ENCODE results near the gene CRYZL1.

CRYZL1 gene

DNA sequence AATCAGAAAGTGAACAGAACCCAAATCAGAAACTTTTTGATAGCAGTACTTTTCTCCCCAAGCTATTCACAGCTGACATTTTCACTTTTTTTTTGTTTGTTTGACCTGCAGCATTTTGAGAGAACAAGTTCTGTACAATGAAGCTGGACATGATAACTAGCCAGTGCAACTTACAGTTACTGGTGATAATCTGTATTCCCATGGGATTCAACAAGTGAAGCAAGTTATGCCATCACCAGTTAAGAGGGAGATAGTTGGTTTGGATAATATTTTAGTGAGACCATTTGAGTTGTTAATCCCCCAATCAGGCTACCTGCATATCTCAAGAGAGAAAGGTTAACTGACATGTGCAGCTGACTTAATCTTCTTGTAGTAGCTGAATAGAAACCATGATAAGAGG lies 80.6 kb downstream of the CRYZL1 start:
- Histone ChIP-seq H2BK120ac (ENCODE audit: low read depth, low read length) (no peak overlapping the region), H2BK15ac (ENCODE audit: low read length) (no peak overlapping the region), H3K9me3 (replicated peaks in 1 of 2; ENCODE audit: control insufficient read depth in 2 of 2, insufficient read depth in 1 of 2, low read depth in 1 of 2, low read length in 2 of 2) (peaks cover 0 to 4% of the 10 kb centered on the region in 2 donors), H2AFZ (ENCODE audit: low read length) (no peak overlapping the region), H3K18ac (ENCODE audit: low read length) (no peak overlapping the region), H3K27me3 (ENCODE audit: control insufficient read depth in 3 of 3, insufficient read depth in 3 of 3, low read depth in 1 of 3, low read length in 3 of 3) (no peaks in the 10 kb centered on the region), H3K4me1 (ENCODE audit: control insufficient read depth in 2 of 2, insufficient read depth in 1 of 2, low read depth in 1 of 2, low read length in 2 of 2) (no peaks in the 10 kb centered on the region), H3K14ac (ENCODE audit: low read length) (no peak overlapping the region), H3K23ac (ENCODE audit: low read depth, low read length, poor library complexity) (no peak overlapping the region), H3K36me3 (replicated peaks in 1 of 2; ENCODE audit: control insufficient read depth in 2 of 2, insufficient read depth in 2 of 2, low read length in 2 of 2) (peaks cover 29 to 99% of the 10 kb centered on the region in 2 donors), H4K8ac (ENCODE audit: low read depth, low read length) (no peak overlapping the region), H2BK12ac (ENCODE audit: low read length) (no peak overlapping the region), H3K79me1 (ENCODE audit: low read depth, low read length) (peaks cover 2% of the 10 kb centered on the region), H3K4me3 (ENCODE audit: low read length in 2 of 2) (no peak overlapping the region), H3K4me2 (ENCODE audit: insufficient read depth, low read length, poor library complexity, severe bottlenecking) (no peak overlapping the region), H3K9ac (ENCODE audit: low read depth, low read length, poor library complexity) (no peak overlapping the region), H2BK5ac (ENCODE audit: low read length) (no peak overlapping the region), H3K4ac (ENCODE audit: low read length) (no peak overlapping the region), H3K27ac (replicated peaks; ENCODE audit: low read length) (no peak overlapping the region), H2AK5ac (ENCODE audit: low read depth, low read length) (no peak overlapping the region), H4K91ac (ENCODE audit: low read depth, low read length, poor library complexity) (no peak overlapping the region)
- no peak for DNase-seq (ENCODE audit: low spot score)

DNA sequence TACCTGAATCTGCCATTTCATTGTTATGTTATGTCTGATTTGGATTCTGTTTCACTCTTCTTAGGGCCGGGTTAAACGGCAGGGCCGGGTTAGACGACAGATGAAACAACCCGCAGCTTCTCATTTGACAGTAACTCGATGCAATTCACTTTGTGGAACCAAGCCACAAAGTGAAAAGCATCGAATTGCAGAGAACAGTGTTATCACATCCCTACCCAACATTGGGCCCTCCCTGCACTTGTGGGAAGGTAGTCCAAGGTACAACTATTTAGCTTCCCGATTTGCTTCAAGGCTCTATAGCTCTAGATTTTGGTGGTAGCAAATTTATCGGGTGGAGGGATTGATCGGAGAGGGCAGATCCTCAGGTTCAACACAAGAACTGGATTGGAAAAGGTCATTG lies 81.7 kb downstream of the CRYZL1 start:
- Histone ChIP-seq H3K36me3 (replicated peaks in 1 of 2; ENCODE audit: control insufficient read depth in 2 of 2, insufficient read depth in 2 of 2, low read length in 2 of 2) (peaks cover 31 to 98% of the 10 kb centered on the region in 2 donors), H2AK5ac (ENCODE audit: low read depth, low read length) (no peak overlapping the region), H3K27me3 (ENCODE audit: control insufficient read depth in 3 of 3, insufficient read depth in 3 of 3, low read depth in 1 of 3, low read length in 3 of 3) (no peaks in the 10 kb centered on the region), H3K27ac (replicated peaks; ENCODE audit: low read length) (no peak overlapping the region), H4K8ac (ENCODE audit: low read depth, low read length) (no peak overlapping the region), H3K79me1 (ENCODE audit: low read depth, low read length) (peaks cover 2% of the 10 kb centered on the region), H3K23ac (ENCODE audit: low read depth, low read length, poor library complexity) (no peak overlapping the region), H3K9ac (ENCODE audit: low read depth, low read length, poor library complexity) (no peak overlapping the region), H2BK5ac (ENCODE audit: low read length) (no peak overlapping the region), H3K9me3 (replicated peaks in 1 of 2; ENCODE audit: control insufficient read depth in 2 of 2, insufficient read depth in 1 of 2, low read depth in 1 of 2, low read length in 2 of 2) (peaks cover 0 to 4% of the 10 kb centered on the region in 2 donors), H3K4me2 (ENCODE audit: insufficient read depth, low read length, poor library complexity, severe bottlenecking) (no peak overlapping the region), H3K4ac (ENCODE audit: low read length) (no peak overlapping the region), H3K4me1 (ENCODE audit: control insufficient read depth in 2 of 2, insufficient read depth in 1 of 2, low read depth in 1 of 2, low read length in 2 of 2) (no peaks in the 10 kb centered on the region), H2BK120ac (ENCODE audit: low read depth, low read length) (no peak overlapping the region), H3K14ac (ENCODE audit: low read length) (no peak overlapping the region), H2BK15ac (ENCODE audit: low read length) (no peak overlapping the region), H2AFZ (ENCODE audit: low read length) (no peak overlapping the region), H4K91ac (ENCODE audit: low read depth, low read length, poor library complexity) (no peak overlapping the region), H3K18ac (ENCODE audit: low read length) (no peak overlapping the region), H3K4me3 (ENCODE audit: low read length in 2 of 2) (no peak overlapping the region), H2BK12ac (ENCODE audit: low read length) (no peak overlapping the region)
- DNase-seq (ENCODE audit: low spot score), result no peak
- no CpG with 5 or more reads among the region's 10 CpGs for WGBS, 2 donors (ENCODE audit: extremely low coverage in 2 of 2, insufficient read length in 2 of 2, insufficient replicate concordance in 1 of 2)

DNA sequence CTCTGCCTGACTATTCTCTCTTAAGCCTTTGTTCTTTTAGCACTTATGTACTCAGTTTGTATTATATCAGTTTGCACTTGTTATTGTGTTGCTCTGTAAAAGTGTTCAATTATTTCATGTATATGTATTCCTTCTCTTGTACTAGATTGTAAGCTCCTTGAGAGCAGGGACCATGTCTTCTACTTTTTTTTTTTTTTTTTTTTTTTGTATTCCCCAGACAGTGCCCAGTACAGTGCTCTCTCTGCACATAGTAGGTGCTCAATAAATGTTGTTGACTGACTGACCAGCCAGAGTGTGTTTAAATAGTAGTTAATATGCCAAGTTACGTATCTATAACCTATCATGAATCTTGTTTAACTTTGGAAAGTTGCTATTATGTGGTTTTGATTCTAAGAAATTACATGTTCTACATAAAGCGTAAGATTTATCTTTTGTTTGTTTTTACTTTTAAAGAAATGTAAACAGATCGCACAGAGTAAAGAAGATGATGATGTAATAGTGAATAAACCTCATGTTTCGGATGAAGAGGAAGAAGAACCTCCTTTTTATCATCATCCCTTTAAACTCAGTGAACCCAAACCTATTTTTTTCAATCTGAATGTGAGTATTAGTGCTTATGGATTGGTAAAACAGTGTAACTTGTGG lies 82.6 kb downstream of the CRYZL1 start:
- H3K27ac ChIP-seq (replicated peaks; ENCODE audit: low read length), result no peak overlapping the region
- no peak overlapping the region for H2BK15ac ChIP-seq (ENCODE audit: low read length)
- no peaks in the 10 kb centered on the region for H3K4me1 ChIP-seq (ENCODE audit: control insufficient read depth in 2 of 2, insufficient read depth in 1 of 2, low read depth in 1 of 2, low read length in 2 of 2)
- no peak overlapping the region for H3K4me3 ChIP-seq (ENCODE audit: low read length in 2 of 2)
- H3K79me1 ChIP-seq (ENCODE audit: low read depth, low read length), result peaks cover 2% of the 10 kb centered on the region
- H3K9ac ChIP-seq (ENCODE audit: low read depth, low read length, poor library complexity), result no peak overlapping the region
- no peak for DNase-seq (ENCODE audit: low spot score)
- peaks cover 0 to 12% of the 10 kb centered on the region in 2 donors for H3K9me3 ChIP-seq (replicated peaks in 1 of 2; ENCODE audit: control insufficient read depth in 2 of 2, insufficient read depth in 1 of 2, low read depth in 1 of 2, low read length in 2 of 2)
- H3K23ac ChIP-seq (ENCODE audit: low read depth, low read length, poor library complexity), result no peak overlapping the region
- no peak overlapping the region for H3K4me2 ChIP-seq (ENCODE audit: insufficient read depth, low read length, poor library complexity, severe bottlenecking)
- no CpG with 5 or more reads among the region's 4 CpGs for WGBS, 2 donors (ENCODE audit: extremely low coverage in 2 of 2, insufficient read length in 2 of 2, insufficient replicate concordance in 1 of 2)
- H3K18ac ChIP-seq (ENCODE audit: low read length), result no peak overlapping the region
- H2BK5ac ChIP-seq (ENCODE audit: low read length), result no peak overlapping the region
- no peak overlapping the region for H2BK120ac ChIP-seq (ENCODE audit: low read depth, low read length)
- H3K36me3 ChIP-seq (replicated peaks in 1 of 2; ENCODE audit: control insufficient read depth in 2 of 2, insufficient read depth in 2 of 2, low read length in 2 of 2), result peaks cover 35 to 98% of the 10 kb centered on the region in 2 donors
- H3K14ac ChIP-seq (ENCODE audit: low read length), result no peak overlapping the region
- no peaks in the 10 kb centered on the region for H3K27me3 ChIP-seq (ENCODE audit: control insufficient read depth in 3 of 3, insufficient read depth in 3 of 3, low read depth in 1 of 3, low read length in 3 of 3)
- H4K91ac ChIP-seq (ENCODE audit: low read depth, low read length, poor library complexity), result no peak overlapping the region
- no peak overlapping the region for H4K8ac ChIP-seq (ENCODE audit: low read depth, low read length)
- no peak overlapping the region for H2AFZ ChIP-seq (ENCODE audit: low read length)
- no peak overlapping the region for H3K4ac ChIP-seq (ENCODE audit: low read length)
- H2AK5ac ChIP-seq (ENCODE audit: low read depth, low read length), result no peak overlapping the region
- H2BK12ac ChIP-seq (ENCODE audit: low read length), result no peak overlapping the region

DNA sequence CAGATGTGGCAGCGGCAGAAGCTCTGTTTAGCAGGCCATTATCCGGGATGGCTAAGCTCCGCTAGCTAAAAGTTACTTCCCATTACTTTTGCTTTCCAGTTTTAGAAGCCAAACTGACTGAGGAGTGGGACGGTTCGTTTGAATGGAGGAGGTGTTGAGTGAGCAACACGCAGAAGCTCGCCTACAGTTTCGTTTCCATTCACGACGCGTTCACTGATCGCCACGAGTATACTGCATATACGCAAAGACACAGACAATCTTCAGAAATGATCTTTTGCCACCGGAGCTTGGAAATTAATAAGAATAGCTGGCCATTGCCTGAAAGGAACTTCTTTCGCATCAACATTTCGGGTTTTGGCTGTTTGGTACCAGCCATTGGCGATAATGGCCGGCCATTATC lies 84.1 kb downstream of the CRYZL1 start:
- WGBS, 2 donors (ENCODE audit: extremely low coverage in 2 of 2, insufficient read length in 2 of 2, insufficient replicate concordance in 1 of 2), result no CpG with 5 or more reads among the region's 19 CpGs
- Histone ChIP-seq H3K4me1 (ENCODE audit: control insufficient read depth in 2 of 2, insufficient read depth in 1 of 2, low read depth in 1 of 2, low read length in 2 of 2) (no peaks in the 10 kb centered on the region), H3K4me2 (ENCODE audit: insufficient read depth, low read length, poor library complexity, severe bottlenecking) (no peak overlapping the region), H4K91ac (ENCODE audit: low read depth, low read length, poor library complexity) (no peak overlapping the region), H2AFZ (ENCODE audit: low read length) (no peak overlapping the region), H3K9me3 (replicated peaks in 1 of 2; ENCODE audit: control insufficient read depth in 2 of 2, insufficient read depth in 1 of 2, low read depth in 1 of 2, low read length in 2 of 2) (peaks cover 0 to 25% of the 10 kb centered on the region in 2 donors), H2BK120ac (ENCODE audit: low read depth, low read length) (no peak overlapping the region), H3K79me1 (ENCODE audit: low read depth, low read length) (peaks cover 7% of the 10 kb centered on the region), H3K23ac (ENCODE audit: low read depth, low read length, poor library complexity) (no peak overlapping the region), H3K4me3 (ENCODE audit: low read length in 2 of 2) (no peak overlapping the region), H3K27me3 (ENCODE audit: control insufficient read depth in 3 of 3, insufficient read depth in 3 of 3, low read depth in 1 of 3, low read length in 3 of 3) (no peaks in the 10 kb centered on the region), H2BK15ac (ENCODE audit: low read length) (no peak overlapping the region), H3K4ac (ENCODE audit: low read length) (no peak overlapping the region), H3K27ac (replicated peaks; ENCODE audit: low read length) (no peak overlapping the region), H3K9ac (ENCODE audit: low read depth, low read length, poor library complexity) (no peak overlapping the region), H4K8ac (ENCODE audit: low read depth, low read length) (no peak overlapping the region), H2AK5ac (ENCODE audit: low read depth, low read length) (no peak overlapping the region), H2BK5ac (ENCODE audit: low read length) (no peak overlapping the region), H3K14ac (ENCODE audit: low read length) (no peak overlapping the region), H2BK12ac (ENCODE audit: low read length) (no peak overlapping the region), H3K18ac (ENCODE audit: low read length) (no peak overlapping the region), H3K36me3 (replicated peaks in 1 of 2; ENCODE audit: control insufficient read depth in 2 of 2, insufficient read depth in 2 of 2, low read length in 2 of 2) (peaks cover 48 to 98% of the 10 kb centered on the region in 2 donors)
- no peak for DNase-seq (ENCODE audit: low spot score)
